Mesenchymal stem cell (in vitro differentiated cells and primary cell): ENCODE measurements around the gene MAPKAPK3.

Experiments
- DNase-seq: peaks from one replicate; pipeline ENCODE4 v3.0.0-alpha.2; 2013
- H2AFZ ChIP-seq: one replicate; pipeline ENCODE4 v1.6.1; 2013; ENCODE audit warnings: low read depth, mild to moderate bottlenecking, control low read depth, inconsistent platforms, low read length, moderate library complexity
- H2AK5ac ChIP-seq: 2 replicates; pipeline ENCODE4 v1.6.1; 2013; ENCODE audit warnings: low read length, moderate library complexity, mild to moderate bottlenecking, inconsistent platforms; ENCODE audit not compliant: severe bottlenecking
- H2BK120ac ChIP-seq: one replicate; pipeline ENCODE4 v1.6.1; 2013; ENCODE audit warnings: low read depth, mild to moderate bottlenecking, inconsistent platforms, low read length, moderate library complexity
- H2BK12ac ChIP-seq, 2 experiments: one replicate each; pipeline ENCODE4 v1.6.1; 2013; ENCODE audit warnings: inconsistent platforms in 2 of 2, low read length in 2 of 2, mild to moderate bottlenecking in 2 of 2, moderate library complexity in 2 of 2, control low read depth in 1 of 2
- H2BK15ac ChIP-seq: one replicate; pipeline ENCODE4 v1.6.1; 2013; ENCODE audit warnings: mild to moderate bottlenecking, low read depth, inconsistent platforms; ENCODE audit not compliant: poor library complexity, severe bottlenecking
- H2BK5ac ChIP-seq: 2 replicates; pipeline ENCODE4 v1.6.1; 2013; ENCODE audit warnings: low read depth, mild to moderate bottlenecking, low read length, control low read depth, inconsistent platforms; ENCODE audit not compliant: poor library complexity, severe bottlenecking
- H3K14ac ChIP-seq, 2 experiments: one replicate each; pipeline ENCODE4 v1.6.1; 2013; ENCODE audit warnings: inconsistent platforms in 2 of 2, low read length in 2 of 2, control low read depth in 1 of 2, mild to moderate bottlenecking in 1 of 2, moderate library complexity in 1 of 2
- H3K18ac ChIP-seq, 2 experiments: one replicate each; pipeline ENCODE4 v1.6.1; 2013; ENCODE audit warnings: inconsistent platforms in 2 of 2, low read length in 2 of 2, control low read depth in 1 of 2, low read depth in 1 of 2, mild to moderate bottlenecking in 1 of 2
- H3K23ac ChIP-seq, 2 experiments: one replicate each; pipeline ENCODE4 v1.6.1; 2013; ENCODE audit warnings: inconsistent platforms in 2 of 2, low read length in 2 of 2, mild to moderate bottlenecking in 2 of 2, moderate library complexity in 2 of 2, control low read depth in 1 of 2
- H3K27ac ChIP-seq: 2 replicates; pipeline ENCODE4 v1.5.1; 2013; ENCODE audit warnings: mild to moderate bottlenecking, moderate library complexity, low read length, control low read depth, inconsistent platforms; ENCODE audit not compliant: poor library complexity, severe bottlenecking
- H3K27me3 ChIP-seq, 2 experiments: 2 replicates each; pipeline versions ENCODE4 v1.6.1 to v1.7.0; 2013; ENCODE audit warnings: low read length in 2 of 2, mild to moderate bottlenecking in 2 of 2, moderate library complexity in 2 of 2, control low read depth in 1 of 2, inconsistent platforms in 1 of 2; ENCODE audit not compliant: control insufficient read depth in 1 of 2, insufficient read depth in 1 of 2
- H3K36me3 ChIP-seq, 2 experiments: 2 replicates each; pipeline versions ENCODE4 v1.6.1 to v1.7.0; 2013; ENCODE audit warnings: low read length in 2 of 2, control low read depth in 1 of 2, inconsistent platforms in 1 of 2, low read depth in 1 of 2, mild to moderate bottlenecking in 1 of 2; ENCODE audit not compliant: insufficient read depth in 2 of 2, control insufficient read depth in 1 of 2
- H3K4ac ChIP-seq, 2 experiments: one replicate each; pipeline ENCODE4 v1.6.1; 2013; ENCODE audit warnings: inconsistent platforms in 2 of 2, low read length in 2 of 2, mild to moderate bottlenecking in 2 of 2, moderate library complexity in 2 of 2, control low read depth in 1 of 2, low read depth in 1 of 2
- H3K4me1 ChIP-seq: 2 replicates; pipeline ENCODE4 v1.6.1; 2013; ENCODE audit warnings: low read depth, low read length, control low read depth; ENCODE audit not compliant: control insufficient read depth, insufficient read depth
- H3K4me2 ChIP-seq: 2 replicates; pipeline ENCODE4 v1.6.1; 2013; ENCODE audit warnings: low read length, mild to moderate bottlenecking, inconsistent platforms; ENCODE audit not compliant: poor library complexity, severe bottlenecking
- H3K4me3 ChIP-seq, 2 experiments: 2 replicates each; pipeline versions ENCODE4 v1.5.1 to v1.7.0; 2013; ENCODE audit warnings: low read length in 2 of 2, mild to moderate bottlenecking in 2 of 2, control low read depth in 1 of 2, low read depth in 1 of 2; ENCODE audit not compliant: insufficient read depth in 1 of 2
- H3K79me1 ChIP-seq: replicated peaks from 2 replicates; pipeline ENCODE4 v1.6.1; 2013; ENCODE audit warnings: mild to moderate bottlenecking, control low read depth, low read length, inconsistent platforms; ENCODE audit not compliant: poor library complexity, severe bottlenecking
- H3K9ac ChIP-seq: 2 replicates; pipeline ENCODE4 v1.7.0; 2013; ENCODE audit warnings: mild to moderate bottlenecking, low read length, moderate library complexity
- H3K9me3 ChIP-seq: 2 replicates; pipeline ENCODE4 v1.7.0; 2013; ENCODE audit warnings: mild to moderate bottlenecking, low read length; ENCODE audit not compliant: control insufficient read depth
- H4K8ac ChIP-seq: one replicate; pipeline ENCODE4 v1.6.1; 2013; ENCODE audit warnings: inconsistent platforms, mild to moderate bottlenecking, low read length, moderate library complexity
- H4K91ac ChIP-seq: one replicate; pipeline ENCODE4 v1.6.1; 2013; ENCODE audit warnings: mild to moderate bottlenecking, low read length, inconsistent platforms
- WGBS: methylation state at CpG from one replicate; pipeline ENCODE4 v1.1.7; 2013; ENCODE audit warnings: mixed read lengths; 5-methylcytosine and 5-hydroxymethylcytosine counted together

MAPKAPK3 gene

GRCh38 chr3:50570508-50571279, 46.3 kb upstream of the MAPKAPK3 start:
- H2BK120ac ChIP-seq, result no peak overlapping the region
- no peak overlapping the region for H3K18ac ChIP-seq
- no peak for DNase-seq
- H2BK5ac ChIP-seq, result no peak overlapping the region
- H3K36me3 ChIP-seq, result peaks cover 24 to 30% of the 10 kb centered on the region in 2 experiments
- no peaks in the 10 kb centered on the region for H3K27me3 ChIP-seq
- H3K4ac ChIP-seq, result no peak overlapping the region
- WGBS, result 95% methylated on average over 5 of the region's 5 CpGs
- no peaks in the 10 kb centered on the region for H3K9me3 ChIP-seq
- H3K79me1 ChIP-seq, result peaks cover 13% of the 10 kb centered on the region
- no peak overlapping the region for H2BK12ac ChIP-seq
- H4K91ac ChIP-seq, result peak overlapping the region; percentile 52
- no peak overlapping the region for H2AK5ac ChIP-seq
- peaks cover 21% of the 10 kb centered on the region for H3K4me1 ChIP-seq
- peak overlapping the region; percentile 6 for H2BK15ac ChIP-seq
- H3K4me3 ChIP-seq, result peak overlapping the region in 1 of 2 experiments; percentile 88
- H2AFZ ChIP-seq, result no peak overlapping the region
- H3K23ac ChIP-seq, result no peak overlapping the region
- H4K8ac ChIP-seq, result peak overlapping the region; percentile 59
- H3K4me2 ChIP-seq, result no peak overlapping the region
- no peak overlapping the region for H3K14ac ChIP-seq
- no peak overlapping the region for H3K27ac ChIP-seq
- H3K9ac ChIP-seq, result peak overlapping the region; percentile 97

GRCh38 chr3:50571486-50571885, 45.5 kb upstream of the MAPKAPK3 start:
- H2BK5ac ChIP-seq, result no peak overlapping the region
- no peak overlapping the region for H4K8ac ChIP-seq
- H3K4ac ChIP-seq, result no peak overlapping the region
- no peak overlapping the region for H3K14ac ChIP-seq
- H3K4me2 ChIP-seq, result no peak overlapping the region
- H2BK120ac ChIP-seq, result no peak overlapping the region
- no peak for DNase-seq
- H3K18ac ChIP-seq, result no peak overlapping the region
- H2BK15ac ChIP-seq, result no peak overlapping the region
- H2AK5ac ChIP-seq, result no peak overlapping the region
- H2AFZ ChIP-seq, result no peak overlapping the region
- no peak overlapping the region for H3K23ac ChIP-seq
- H3K27ac ChIP-seq, result no peak overlapping the region
- H3K36me3 ChIP-seq, result peaks cover 25 to 30% of the 10 kb centered on the region in 2 experiments
- H3K4me3 ChIP-seq, result no peak overlapping the region
- 90% methylated on average over 4 of the region's 4 CpGs for WGBS
- peaks cover 13% of the 10 kb centered on the region for H3K79me1 ChIP-seq
- H3K9ac ChIP-seq, result no peak overlapping the region
- no peaks in the 10 kb centered on the region for H3K27me3 ChIP-seq
- H3K9me3 ChIP-seq, result no peaks in the 10 kb centered on the region
- no peak overlapping the region for H4K91ac ChIP-seq
- H2BK12ac ChIP-seq, result no peak overlapping the region
- H3K4me1 ChIP-seq, result peaks cover 21% of the 10 kb centered on the region

GRCh38 chr3:50572158-50572557, 44.8 kb upstream of the MAPKAPK3 start:
- Histone ChIP-seq H3K4me2 (no peak overlapping the region), H2BK12ac (peak overlapping the region in 1 of 2 experiments; percentile 78), H3K36me3 (peaks cover 30 to 36% of the 10 kb centered on the region in 2 experiments), H3K23ac (no peak overlapping the region), H2BK5ac (no peak overlapping the region), H3K14ac (no peak overlapping the region), H4K8ac (no peak overlapping the region), H2BK15ac (no peak overlapping the region), H3K79me1 (peaks cover 13% of the 10 kb centered on the region), H2AFZ (no peak overlapping the region), H3K27ac (no peak overlapping the region), H4K91ac (peak overlapping the region; percentile 18), H3K18ac (peak overlapping the region in 1 of 2 experiments; percentile 23), H3K27me3 (no peaks in the 10 kb centered on the region), H2AK5ac (peak overlapping the region; percentile 62), H3K9me3 (no peaks in the 10 kb centered on the region), H3K4ac (no peak overlapping the region), H3K4me3 (no peak overlapping the region), H3K4me1 (peaks cover 15% of the 10 kb centered on the region), H2BK120ac (no peak overlapping the region), H3K9ac (peak overlapping the region; percentile 0)
- peak; percentile 77 for DNase-seq
- 32% methylated on average over 1 of the region's 1 CpG for WGBS

- H3K79me1 ChIP-seq, result peaks cover 13% of the 10 kb centered on the region
- no peak overlapping the region for H3K4me2 ChIP-seq
- H3K14ac ChIP-seq, result no peak overlapping the region
- no peak overlapping the region for H3K18ac ChIP-seq
- no peak overlapping the region for H3K27ac ChIP-seq
- H2BK5ac ChIP-seq, result no peak overlapping the region
- no peak for DNase-seq
- no peak overlapping the region for H3K4ac ChIP-seq
- H3K36me3 ChIP-seq, result peaks cover 37 to 43% of the 10 kb centered on the region in 2 experiments
- H2BK15ac ChIP-seq, result no peak overlapping the region
- H4K8ac ChIP-seq, result no peak overlapping the region
- no peak overlapping the region for H2BK120ac ChIP-seq
- peak overlapping the region; percentile 0 for H3K9ac ChIP-seq
- no peaks in the 10 kb centered on the region for H3K9me3 ChIP-seq
- H3K27me3 ChIP-seq, result no peaks in the 10 kb centered on the region
- H2AFZ ChIP-seq, result no peak overlapping the region
- peak overlapping the region; percentile 18 for H4K91ac ChIP-seq
- 91% methylated on average over 3 of the region's 4 CpGs for WGBS
- no peak overlapping the region for H2BK12ac ChIP-seq
- H3K23ac ChIP-seq, result no peak overlapping the region
- H3K4me3 ChIP-seq, result no peak overlapping the region
- peaks cover 11% of the 10 kb centered on the region for H3K4me1 ChIP-seq
- peak overlapping the region; percentile 1 for H2AK5ac ChIP-seq
These were observed 44.1 kb upstream of the MAPKAPK3 start for GRCh38 chr3:50572801-50573371.
